ENCODE measurements around the gene IPO9.

The IPO9 gene

GRCh38 chr1:201840055-201840454 is 11.1 kb downstream of the IPO9 start:
- ChIA-PET POLR2A (ENCODE audit: low non-redundant PET) (no interaction called here), CTCF (interaction anchor here (0.7 to 1.2 kb wide), 3 partner anchors 11 to 18 kb away, joined by 3 to 10 read pairs (median 3); partner anchors contain the start of gene IPO9)
- DNase-seq (ENCODE audit: low spot score) = no peak
- no peak for TF ChIP-seq CTCF (conservative IDR thresholded peaks at IDR 0.05; ENCODE audit: low read depth)
- H3K27ac ChIP-seq = no peak overlapping the region

GRCh38 chr1:201840490-201840889 is 11.5 kb downstream of the IPO9 start:
- no peak overlapping the region for H3K27ac ChIP-seq
- CTCF ChIA-PET = interaction anchor here (0.7 to 1.2 kb wide), 3 partner anchors 10 to 18 kb away, joined by 3 to 10 read pairs (median 3); partner anchors contain the start of gene IPO9
- POLR2A ChIA-PET (ENCODE audit: low non-redundant PET) = no interaction called here
- no peak for TF ChIP-seq CTCF (conservative IDR thresholded peaks at IDR 0.05; ENCODE audit: low read depth)
- DNase-seq (ENCODE audit: low spot score) = no peak

GRCh38 chr1:201841265-201841912 is 12.4 kb downstream of the IPO9 start:
- no peak for DNase-seq (ENCODE audit: low spot score)
- ChIA-PET CTCF (interaction anchor here (0.6 to 1.4 kb wide), 4 partner anchors 12 to 294 kb away, joined by 3 to 10 read pairs (median 4); partner anchors contain the start of gene IPO9), POLR2A (ENCODE audit: low non-redundant PET) (no interaction called here)
- no peak overlapping the region for H3K27ac ChIP-seq
- no peak for TF ChIP-seq CTCF (conservative IDR thresholded peaks at IDR 0.05; ENCODE audit: low read depth)

GRCh38 chr1:201842472-201843027 is 13.6 kb downstream of the IPO9 start:
- no peak overlapping the region for H3K27ac ChIP-seq
- CTCF ChIA-PET = interaction anchor here (0.5 to 1.4 kb wide), 8 partner anchors 13 to 1248 kb away, joined by 3 to 5 read pairs (median 3); partner anchors contain the start of gene IPO9
- DNase-seq (ENCODE audit: low spot score) = no peak
- no peak for TF ChIP-seq CTCF (conservative IDR thresholded peaks at IDR 0.05; ENCODE audit: low read depth)
- POLR2A ChIA-PET (ENCODE audit: low non-redundant PET) = no interaction called here

- CTCF ChIA-PET = interaction anchor here (0.6 to 1.5 kb wide), 6 partner anchors 9 to 142 kb away, joined by 3 to 6 read pairs (median 3); no protein-coding TSS in a partner anchor
- peak overlapping the region; percentile 35; the same call in 1 of the 2 replicates for H3K27ac ChIP-seq
- no peak for TF ChIP-seq CTCF (conservative IDR thresholded peaks at IDR 0.05; ENCODE audit: low read depth)
- POLR2A ChIA-PET (ENCODE audit: low non-redundant PET) = no interaction called here
- DNase-seq (ENCODE audit: low spot score) = peak; percentile 32
Observed at GRCh38 chr1:201845331-201846083, 16.6 kb downstream of the IPO9 start.

GRCh38 chr1:201847150-201847549 is 18.2 kb downstream of the IPO9 start:
- no peak for DNase-seq (ENCODE audit: low spot score)
- H3K27ac ChIP-seq = no peak overlapping the region
- ChIA-PET POLR2A (ENCODE audit: low non-redundant PET) (no interaction called here), CTCF (interaction anchor here (1.5 kb wide), 1 partner anchor 49 kb away, joined by 6 read pairs; no protein-coding TSS in a partner anchor)
- no peak for TF ChIP-seq CTCF (conservative IDR thresholded peaks at IDR 0.05; ENCODE audit: low read depth)
